HPDE6-E6E7 (cell line): Measurements from ENCODE around the gene ALOX5AP.

ENCODE experiments used
- DNase-seq: peaks from one replicate; pipeline ENCODE4 v3.0.0; 2011; ENCODE audit warnings: missing footprints; ENCODE audit errors: extremely low spot score

Gene ALOX5AP

GRCh38 chr13:30796631-30797601 lies 61.6 kb downstream of the ALOX5AP start:
- DNase-seq: no peak

GRCh38 chr13:30797847-30798535 lies 62.6 kb downstream of the ALOX5AP start:
- no peak for DNase-seq

DNA sequence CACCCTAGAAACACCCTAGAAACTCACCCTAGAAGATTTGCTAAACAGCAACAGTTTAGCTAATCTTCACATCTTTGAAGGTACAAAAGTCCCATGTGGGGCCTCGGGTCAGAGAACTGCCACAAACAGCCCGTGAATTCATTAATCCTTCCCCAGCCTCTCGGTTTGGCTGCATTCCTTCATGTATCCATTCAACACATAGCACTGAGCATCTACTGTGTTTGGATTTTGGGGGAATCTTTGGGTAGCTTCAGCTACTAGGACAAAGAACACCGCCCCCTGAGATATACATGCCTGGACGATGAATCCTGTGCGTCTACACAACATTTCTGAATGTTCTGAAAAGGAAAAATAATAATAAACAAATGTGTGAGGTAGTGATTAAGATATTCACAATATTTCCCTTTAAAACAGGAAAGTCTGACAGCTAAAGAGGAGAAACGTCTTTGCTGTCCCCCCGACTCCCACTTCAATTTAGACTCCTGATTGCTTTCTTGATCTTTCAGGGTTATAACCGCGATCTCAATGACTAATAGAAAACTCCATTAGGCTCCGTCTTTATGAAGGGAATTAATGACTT lies 63.5 kb downstream of the ALOX5AP start:
- DNase-seq: no peak

DNA sequence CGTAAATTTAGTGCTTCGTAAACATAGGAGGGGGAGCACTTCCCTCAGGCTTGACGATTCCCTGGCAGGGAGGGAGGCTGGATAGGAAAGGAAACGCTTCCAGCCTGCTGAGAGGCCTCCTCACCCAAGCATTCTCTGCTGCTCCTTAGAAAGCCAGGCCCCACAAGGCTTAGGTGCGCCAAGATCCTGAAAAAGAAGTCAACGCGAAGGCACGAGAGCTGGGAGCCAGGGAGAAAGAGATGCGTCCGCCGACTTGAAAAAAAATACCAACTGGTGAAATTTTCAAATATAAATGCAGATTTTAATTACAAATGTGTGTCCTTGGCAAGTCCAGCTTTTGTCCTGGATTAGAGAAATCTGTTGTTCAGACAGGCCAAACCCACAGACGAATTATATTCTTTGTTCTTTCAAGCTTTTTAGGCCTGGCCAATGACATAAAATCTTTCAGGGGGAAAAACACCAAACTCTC lies 64.0 kb downstream of the ALOX5AP start:
- no peak for DNase-seq

DNA sequence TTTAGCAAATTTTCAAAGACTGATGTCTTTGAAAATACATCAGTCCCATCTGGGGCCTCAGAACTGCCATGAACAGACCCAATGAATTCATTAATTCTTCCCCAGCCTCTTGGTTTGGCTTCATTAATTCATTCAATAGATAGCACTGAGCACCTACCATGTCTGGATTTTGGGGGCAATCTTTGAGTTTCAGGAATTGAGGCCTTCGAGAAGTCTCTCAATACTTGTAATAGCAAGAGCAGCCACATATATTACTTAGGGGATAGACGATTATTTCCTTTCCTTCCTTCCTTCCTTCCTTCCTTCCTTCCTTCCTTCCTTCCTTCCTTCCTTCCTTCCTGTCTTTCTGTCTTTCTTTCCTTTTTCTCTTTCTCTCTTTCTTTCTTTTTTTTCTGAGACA lies 64.8 kb downstream of the ALOX5AP start:
- no peak for DNase-seq

DNA sequence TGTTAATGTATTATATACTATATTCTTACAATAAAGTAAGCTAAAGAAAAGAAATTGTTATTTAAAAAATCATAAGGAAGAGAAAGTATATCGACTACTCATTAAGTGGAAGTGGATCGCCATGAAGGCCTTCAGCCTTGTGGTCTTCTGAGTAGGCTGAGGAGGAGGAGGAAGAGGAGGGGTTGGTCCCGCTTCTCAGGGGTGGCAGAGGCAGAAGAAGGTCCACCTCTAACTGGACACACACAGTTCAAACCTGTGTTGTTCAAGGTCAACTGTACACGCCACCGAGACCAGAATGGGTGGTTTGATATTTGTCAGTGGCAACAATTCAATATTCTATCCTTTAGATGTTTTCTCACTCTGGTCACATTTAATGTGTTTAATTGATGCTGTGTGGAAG lies 67.2 kb downstream of the ALOX5AP start:
- no peak for DNase-seq

- peak; percentile 37 for DNase-seq
These were observed 67.7 kb downstream of the ALOX5AP start for GRCh38 chr13:30802953-30803478.

GRCh38 chr13:30803749-30804148 lies 68.4 kb downstream of the ALOX5AP start:
- DNase-seq: no peak

GRCh38 chr13:30804474-30804873 lies 69.1 kb downstream of the ALOX5AP start:
- DNase-seq: no peak

- DNase-seq: no peak
These were observed 69.8 kb downstream of the ALOX5AP start for GRCh38 chr13:30805132-30805537.

GRCh38 chr13:30805603-30806011 lies 70.3 kb downstream of the ALOX5AP start:
- DNase-seq: no peak

DNA sequence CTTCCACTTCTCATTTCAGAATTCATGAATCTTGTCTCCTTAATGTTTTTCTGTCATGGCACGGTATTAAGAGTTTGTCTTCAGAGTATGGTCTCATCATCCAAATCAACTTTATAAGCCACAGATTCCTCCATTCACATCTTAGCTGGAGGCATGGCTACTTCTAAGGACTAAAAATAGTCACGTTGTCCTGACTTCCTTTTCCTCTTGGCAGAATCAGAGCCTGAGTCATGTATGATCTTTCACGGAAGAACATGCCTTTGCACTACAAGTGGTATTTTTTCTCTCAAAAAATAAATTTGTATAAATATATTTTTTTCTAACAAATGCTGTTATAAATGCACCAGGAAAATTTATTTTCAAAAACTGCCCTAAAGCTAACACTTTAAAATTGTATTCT lies 71.4 kb downstream of the ALOX5AP start:
- no peak for DNase-seq

GRCh38 chr13:30807392-30807791 lies 72.0 kb downstream of the ALOX5AP start:
- no peak for DNase-seq

- no peak for DNase-seq
These were observed 73.3 kb downstream of the ALOX5AP start for GRCh38 chr13:30808600-30808999.

DNA sequence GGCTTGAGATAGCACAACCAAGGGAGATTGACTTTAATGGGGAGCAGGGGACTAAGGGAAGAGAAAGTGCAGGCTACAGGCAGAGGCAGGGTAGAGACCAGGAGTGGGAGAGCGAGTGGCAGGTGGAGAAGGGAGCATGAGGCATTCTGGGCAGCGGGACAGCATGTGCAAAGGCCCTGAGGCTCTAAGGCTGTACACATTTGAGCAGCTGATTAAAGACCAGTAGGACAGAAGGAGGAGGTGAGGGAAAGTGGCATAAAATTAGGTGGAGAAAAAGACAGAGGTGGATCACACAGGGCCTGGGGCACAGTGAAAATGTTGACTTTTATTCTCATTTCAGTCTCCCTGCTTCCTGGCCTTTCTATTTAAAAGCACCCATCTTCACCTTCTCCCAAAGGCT lies 74.4 kb downstream of the ALOX5AP start:
- DNase-seq: no peak

- no peak for DNase-seq
These were observed 74.9 kb downstream of the ALOX5AP start for GRCh38 chr13:30810261-30810701.

GRCh38 chr13:30810801-30811200 lies 75.5 kb downstream of the ALOX5AP start:
- no peak for DNase-seq
